HEK293 (cell line): ENCODE results near the gene SLC48A1.

Experiments used
- AEBP2 ChIP-seq: fragments of 450-650 bp; formaldehyde crosslinking; IDR thresholded peaks from 2 replicates; pipeline ENCODE4 v1.5.1; 2016; ENCODE audit warnings: missing biosample characterization, missing genetic modification characterization, borderline replicate concordance
- ATF2 ChIP-seq: fragments of 450-650 bp; formaldehyde crosslinking; IDR thresholded peaks from 2 replicates; pipeline ENCODE4 v1.5.1; 2016; ENCODE audit warnings: missing biosample characterization, missing genetic modification characterization, low read depth
- CTCF ChIP-seq: fragments of 450-650 bp; formaldehyde crosslinking; IDR thresholded peaks from 2 replicates; pipeline ENCODE4 v1.5.1; 2016; ENCODE audit warnings: missing biosample characterization, missing genetic modification characterization
- FEZF1 ChIP-seq: fragments of 450-650 bp; formaldehyde crosslinking; IDR thresholded peaks from 2 replicates; pipeline ENCODE4 v1.5.1; 2016; ENCODE audit warnings: missing biosample characterization, missing genetic modification characterization
- INSM2 ChIP-seq: fragments of 450-650 bp; formaldehyde crosslinking; IDR thresholded peaks from 2 replicates; pipeline ENCODE4 v1.5.1; 2016; ENCODE audit warnings: missing biosample characterization, missing genetic modification characterization
- KLF8 ChIP-seq: fragments of 450-650 bp; formaldehyde crosslinking; IDR thresholded peaks from 2 replicates; pipeline ENCODE4 v1.5.1; 2016; ENCODE audit warnings: missing biosample characterization, missing genetic modification characterization
- KLF9 ChIP-seq: fragments of 450-650 bp; formaldehyde crosslinking; IDR thresholded peaks from 2 replicates; pipeline ENCODE4 v1.5.1; 2016; ENCODE audit warnings: missing biosample characterization, missing genetic modification characterization, low read depth
- SP3 ChIP-seq: fragments of 450-650 bp; formaldehyde crosslinking; IDR thresholded peaks from 2 replicates; pipeline ENCODE4 v1.5.1; 2016; ENCODE audit warnings: missing biosample characterization, missing genetic modification characterization
- ZBTB11 ChIP-seq: fragments of 450-650 bp; formaldehyde crosslinking; conservative IDR thresholded peaks from 2 replicates; pipeline ENCODE4 v1.5.1; 2016; ENCODE audit warnings: low read depth, missing biosample characterization, missing genetic modification characterization
- ZNF202 ChIP-seq: fragments of 450-650 bp; formaldehyde crosslinking; IDR thresholded peaks from 2 replicates; pipeline ENCODE4 v1.5.1; 2016; ENCODE audit warnings: missing biosample characterization, missing genetic modification characterization, borderline replicate concordance
- ZNF335 ChIP-seq: fragments of 450-650 bp; formaldehyde crosslinking; conservative IDR thresholded peaks from 2 replicates; pipeline ENCODE4 v1.5.1; 2016; ENCODE audit warnings: missing biosample characterization, missing genetic modification characterization
- ZNF423 ChIP-seq: fragments of 450-650 bp; formaldehyde crosslinking; IDR thresholded peaks from 2 replicates; pipeline ENCODE4 v1.5.1; 2016; ENCODE audit warnings: missing biosample characterization, missing genetic modification characterization
- ZNF433 ChIP-seq: fragments of 450-650 bp; formaldehyde crosslinking; IDR thresholded peaks from 2 replicates; pipeline ENCODE4 v1.5.1; 2016; ENCODE audit warnings: missing biosample characterization, missing genetic modification characterization, low read depth
- ZNF488 ChIP-seq: fragments of 450-650 bp; formaldehyde crosslinking; IDR thresholded peaks from 2 replicates; pipeline ENCODE4 v1.5.1; 2016; ENCODE audit warnings: missing biosample characterization, missing genetic modification characterization
- ZNF518A ChIP-seq: fragments of 450-650 bp; formaldehyde crosslinking; conservative IDR thresholded peaks from 2 replicates; pipeline ENCODE4 v1.5.1; 2016; ENCODE audit warnings: low read depth, missing biosample characterization, missing genetic modification characterization
- ZNF561 ChIP-seq: fragments of 450-650 bp; IDR thresholded peaks from 2 replicates; pipeline ENCODE4 v1.5.1; 2018; ENCODE audit warnings: missing biosample characterization, missing genetic modification characterization, borderline replicate concordance
- ZNF677 ChIP-seq: fragments of 450-650 bp; IDR thresholded peaks from 2 replicates; pipeline ENCODE4 v1.5.0; 2018; ENCODE audit warnings: missing biosample characterization, mild to moderate bottlenecking, missing genetic modification characterization, moderate library complexity
- ZNF768 ChIP-seq: fragments of 450-650 bp; formaldehyde crosslinking; IDR thresholded peaks from 2 replicates; pipeline ENCODE4 v1.5.1; 2018; ENCODE audit warnings: missing biosample characterization, mild to moderate bottlenecking, missing genetic modification characterization
- ZNF777 ChIP-seq: fragments of 450-650 bp; formaldehyde crosslinking; IDR thresholded peaks from 2 replicates; pipeline ENCODE4 v1.5.1; 2017; ENCODE audit warnings: missing biosample characterization, missing genetic modification characterization, borderline replicate concordance
- ZNF830 ChIP-seq: fragments of 450-650 bp; IDR thresholded peaks from 2 replicates; pipeline ENCODE4 v1.5.0; 2018; ENCODE audit warnings: missing biosample characterization, missing genetic modification characterization, low read depth, mild to moderate bottlenecking, moderate library complexity
- ZNF837 ChIP-seq: fragments of 450-650 bp; formaldehyde crosslinking; IDR thresholded peaks from 2 replicates; pipeline ENCODE4 v1.5.1; 2016; ENCODE audit warnings: missing biosample characterization, missing genetic modification characterization
- ZSCAN30 ChIP-seq: fragments of 450-650 bp; IDR thresholded peaks from 2 replicates; pipeline ENCODE4 v1.5.1; 2018; ENCODE audit warnings: missing biosample characterization, mild to moderate bottlenecking, missing genetic modification characterization, moderate library complexity

Gene SLC48A1

GRCh38 chr12:47819138-47819895, 46.3 kb downstream of the SLC48A1 start (continued):
- TF ChIP-seq ZNF777 (tag by site-specific recombination), result no peak
- no peak for TF ChIP-seq ZNF433 (tag by site-specific recombination)
- peak; percentile 44; the same call in 1 of the 2 replicates for TF ChIP-seq CTCF (tag by site-specific recombination)
- TF ChIP-seq ZSCAN30 (tag by site-specific recombination), result 0 out of 2 replicates have a peak, but pooled peaks have one; percentile 55
- no peak for TF ChIP-seq ZNF561
- peak; percentile 37; the same call in 1 of the 2 replicates for TF ChIP-seq KLF9 (tag by site-specific recombination)
- TF ChIP-seq ATF2 (tag by site-specific recombination), result no peak
- TF ChIP-seq ZBTB11 (tag by site-specific recombination), result 0 out of 2 replicates have a peak, but pooled peaks have one; percentile 30
- TF ChIP-seq ZNF768 (tag by site-specific recombination), result no peak
- 0 out of 2 replicates have a peak, but pooled peaks have one; percentile 13 for TF ChIP-seq ZNF335 (tag by site-specific recombination)
- no peak for TF ChIP-seq ZNF677 (tag by site-specific recombination)
- no peak for TF ChIP-seq ZNF202 (tag by site-specific recombination)
- no peak for TF ChIP-seq ZNF423 (tag by site-specific recombination)
- TF ChIP-seq ZNF488, result no peak
- TF ChIP-seq ZNF518A (tag by site-specific recombination), result no peak
- TF ChIP-seq SP3 (tag by site-specific recombination), result peak; percentile 57
- TF ChIP-seq ZNF837 (tag by site-specific recombination), result no peak
- 0 out of 2 replicates have a peak, but pooled peaks have one; percentile 10 for TF ChIP-seq KLF8
- TF ChIP-seq FEZF1 (tag by site-specific recombination), result no peak
- TF ChIP-seq INSM2, result no peak
- no peak for TF ChIP-seq ZNF830 (tag by site-specific recombination)
- TF ChIP-seq AEBP2, result no peak
